ENCODE results near the gene NAMPT.
"Not testable (repeated sequence)": the region's sequence is repeated elsewhere in the genome, so short reads cannot be mapped to it uniquely, and the experiment has no call there.

The NAMPT gene

GRCh38 chr7:106224797-106225196, 60.0 kb downstream of the NAMPT start:
- DNase-seq, result no peak

GRCh38 chr7:106223156-106223555, 61.6 kb downstream of the NAMPT start:
- no peak for DNase-seq

- no peak for DNase-seq
These were observed 62.2 kb downstream of the NAMPT start for GRCh38 chr7:106222545-106222944.

- no peak for DNase-seq
These were observed 64.5 kb downstream of the NAMPT start for GRCh38 chr7:106220307-106220706.

- DNase-seq, result no peak
These were observed 65.6 kb downstream of the NAMPT start for GRCh38 chr7:106219170-106219569.

GRCh38 chr7:106218546-106218945, 66.2 kb downstream of the NAMPT start:
- DNase-seq, result no peak

- no peak for DNase-seq
These were observed 67.8 kb downstream of the NAMPT start for GRCh38 chr7:106216923-106217542.

- DNase-seq, result no peak
These were observed 68.3 kb downstream of the NAMPT start for GRCh38 chr7:106216517-106216922.

GRCh38 chr7:106215868-106216516, 68.8 kb downstream of the NAMPT start:
- DNase-seq, result no peak

- not testable (repeated sequence) for DNase-seq
These were observed 75.8 kb downstream of the NAMPT start for GRCh38 chr7:106208944-106209343.

- DNase-seq, result no peak
These were observed 77.8 kb downstream of the NAMPT start for GRCh38 chr7:106206826-106207541.

GRCh38 chr7:106205621-106206222, 79.1 kb downstream of the NAMPT start:
- no peak for DNase-seq

- DNase-seq, result no peak
These were observed 81.3 kb downstream of the NAMPT start for GRCh38 chr7:106203473-106203872.

- DNase-seq, result no peak
These were observed 83.6 kb downstream of the NAMPT start for GRCh38 chr7:106201164-106201563.

GRCh38 chr7:106199813-106200364, 84.9 kb downstream of the NAMPT start:
- DNase-seq, result no peak

- DNase-seq, result no peak
These were observed 85.8 kb downstream of the NAMPT start for GRCh38 chr7:106199024-106199423.

All from activated CD4-positive, CD25-positive, alpha-beta regulatory T cell (primary cell).